ENCODE measurements around the gene ADH1B. TPM values are rescaled to one million over a fixed set of nuclear protein-coding genes. Genes with fewer than 3 reads are reported as not detected.

ADH1B gene
- polyA plus RNA-seq, 1 experiment = 29.1 TPM

DNA sequence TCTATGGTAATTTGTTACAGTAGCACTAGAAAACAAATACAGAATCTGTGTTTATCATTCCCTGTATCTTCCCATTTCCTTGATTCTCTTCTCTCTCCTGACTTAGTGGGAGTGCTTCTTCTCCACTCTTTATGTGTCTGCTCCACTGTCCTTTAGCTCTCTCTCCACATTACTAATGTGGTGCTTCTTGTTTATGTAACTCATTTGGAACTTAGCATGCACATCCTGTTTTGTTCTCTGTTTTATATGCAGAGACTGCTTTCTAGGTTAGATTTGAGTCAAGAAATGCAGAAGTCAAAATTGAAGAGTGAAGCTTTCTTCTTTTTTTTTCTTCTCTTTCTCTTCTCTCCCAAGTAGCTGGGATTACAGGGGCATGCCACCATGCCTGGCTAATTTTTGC lies 56.3 kb downstream of the ADH1B start:
- CTCF ChIA-PET = interaction anchor here (0.9 kb wide), 1 partner anchor 209 kb away, joined by 3 read pairs; no protein-coding TSS in a partner anchor
- H3K9me3 ChIP-seq (ENCODE audit: control insufficient read depth, insufficient read depth, low read length) = no peaks in the 10 kb centered on the region

More for the DNA sequence above, 56.3 kb downstream of the ADH1B start:
- H3K27ac ChIP-seq (ENCODE audit: low read depth, low read length) = no peak overlapping the region
- no peak for DNase-seq (ENCODE audit: low read depth, low spot score)
- POLR2A ChIA-PET = no interaction called here
- TF ChIP-seq, protein P1, sequence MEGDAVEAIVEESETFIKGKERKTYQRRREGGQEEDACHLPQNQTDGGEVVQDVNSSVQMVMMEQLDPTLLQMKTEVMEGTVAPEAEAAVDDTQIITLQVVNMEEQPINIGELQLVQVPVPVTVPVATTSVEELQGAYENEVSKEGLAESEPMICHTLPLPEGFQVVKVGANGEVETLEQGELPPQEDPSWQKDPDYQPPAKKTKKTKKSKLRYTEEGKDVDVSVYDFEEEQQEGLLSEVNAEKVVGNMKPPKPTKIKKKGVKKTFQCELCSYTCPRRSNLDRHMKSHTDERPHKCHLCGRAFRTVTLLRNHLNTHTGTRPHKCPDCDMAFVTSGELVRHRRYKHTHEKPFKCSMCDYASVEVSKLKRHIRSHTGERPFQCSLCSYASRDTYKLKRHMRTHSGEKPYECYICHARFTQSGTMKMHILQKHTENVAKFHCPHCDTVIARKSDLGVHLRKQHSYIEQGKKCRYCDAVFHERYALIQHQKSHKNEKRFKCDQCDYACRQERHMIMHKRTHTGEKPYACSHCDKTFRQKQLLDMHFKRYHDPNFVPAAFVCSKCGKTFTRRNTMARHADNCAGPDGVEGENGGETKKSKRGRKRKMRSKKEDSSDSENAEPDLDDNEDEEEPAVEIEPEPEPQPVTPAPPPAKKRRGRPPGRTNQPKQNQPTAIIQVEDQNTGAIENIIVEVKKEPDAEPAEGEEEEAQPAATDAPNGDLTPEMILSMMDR (IDR thresholded peaks at IDR 0.05; ENCODE audit: low read depth, low read length) = no peak
- H3K27me3 ChIP-seq (ENCODE audit: control insufficient read depth, insufficient read depth, low read length) = no peaks in the 10 kb centered on the region
- H3K4me3 ChIP-seq (ENCODE audit: low read depth, low read length) = no peak overlapping the region

Other genes starting within 250 kb of the ADH1B start
- 349 and 437 TPM in 2 replicates for gene ADH5, start 232.6 kb downstream of the ADH1B start, polyA plus RNA-seq (2011; rRNA removed)
- not detected in 2 replicates for gene ADH4, start 177.1 kb downstream of the ADH1B start, polyA plus RNA-seq (2011; rRNA removed)
- gene ADH6, start 102.2 kb downstream of the ADH1B start, polyA plus RNA-seq (2011; rRNA removed) = 0.02 TPM in 1 of 2 replicates, not detected in the other
- gene ADH1A, start 30.4 kb downstream of the ADH1B start, polyA plus RNA-seq (2011; rRNA removed) = not detected in 2 replicates
- gene ADH1C, start 31.3 kb upstream of the ADH1B start, polyA plus RNA-seq (2011; rRNA removed) = 0.77 and 0.88 TPM in 2 replicates
- not detected in 2 replicates for gene ADH7, start 113.9 kb upstream of the ADH1B start, polyA plus RNA-seq (2011; rRNA removed)
- not detected in 2 replicates for gene C4orf17, start 189.6 kb upstream of the ADH1B start, polyA plus RNA-seq (2011; rRNA removed)
- gene TRMT10A, start 242.6 kb upstream of the ADH1B start, polyA plus RNA-seq (2011; rRNA removed) = 3.3 and 6.2 TPM in 2 replicates